Neural crest cell (in vitro differentiated cells): ENCODE data around the gene HDHD3. TPM values are rescaled to one million over a fixed set of nuclear protein-coding genes. Genes with fewer than 3 reads are reported as not detected.
A peak's percentile ranks its signal among the peaks of the same experiment; 100 is the strongest.

Experiments used
- DNase-seq: peaks from one replicate; pipeline ENCODE4 v3.0.0; 2021; ENCODE audit warnings: low read depth, mixed read lengths, low spot score
- H3K27ac Mint-ChIP-seq: one replicate; pipeline ENCODE4 v1.8.0; 2021; ENCODE audit warnings: mild to moderate bottlenecking, mixed read lengths; ENCODE audit not compliant: unreplicated experiment
- H3K27me3 Mint-ChIP-seq: 2 replicates; pipeline ENCODE4 v1.8.0; 2021; ENCODE audit warnings: low read depth, mild to moderate bottlenecking, mixed read lengths
- H3K36me3 Mint-ChIP-seq: 2 replicates; pipeline ENCODE4 v1.8.0; 2021; ENCODE audit warnings: low read depth, mild to moderate bottlenecking, mixed read lengths
- H3K4me1 Mint-ChIP-seq: 2 replicates; pipeline ENCODE4 v1.8.0; 2021; ENCODE audit warnings: mixed read lengths
- H3K4me3 Mint-ChIP-seq: one replicate; pipeline ENCODE4 v1.8.0; 2021; ENCODE audit warnings: mild to moderate bottlenecking, mixed read lengths
- H3K9me3 Mint-ChIP-seq: 2 replicates; pipeline ENCODE4 v1.8.0; 2021; ENCODE audit warnings: mixed read lengths
- total RNA-seq: library from RNA; stranded (reverse); gene quantifications from 2 replicates; pipeline ENCODE4 v1.2.1, GENCODE V29; 2021
- TF ChIP-seq, protein P1 (sequence below): fragments of 200-600 bp; sonication (generic); conservative IDR thresholded peaks from 2 replicates; pipeline ENCODE4 v1.5.0; 2021; ENCODE audit warnings: antibody characterized with exemption, mild to moderate bottlenecking

HDHD3 gene
- total RNA-seq, 1 donor from 2014 or later: 13.4 TPM

DNA sequence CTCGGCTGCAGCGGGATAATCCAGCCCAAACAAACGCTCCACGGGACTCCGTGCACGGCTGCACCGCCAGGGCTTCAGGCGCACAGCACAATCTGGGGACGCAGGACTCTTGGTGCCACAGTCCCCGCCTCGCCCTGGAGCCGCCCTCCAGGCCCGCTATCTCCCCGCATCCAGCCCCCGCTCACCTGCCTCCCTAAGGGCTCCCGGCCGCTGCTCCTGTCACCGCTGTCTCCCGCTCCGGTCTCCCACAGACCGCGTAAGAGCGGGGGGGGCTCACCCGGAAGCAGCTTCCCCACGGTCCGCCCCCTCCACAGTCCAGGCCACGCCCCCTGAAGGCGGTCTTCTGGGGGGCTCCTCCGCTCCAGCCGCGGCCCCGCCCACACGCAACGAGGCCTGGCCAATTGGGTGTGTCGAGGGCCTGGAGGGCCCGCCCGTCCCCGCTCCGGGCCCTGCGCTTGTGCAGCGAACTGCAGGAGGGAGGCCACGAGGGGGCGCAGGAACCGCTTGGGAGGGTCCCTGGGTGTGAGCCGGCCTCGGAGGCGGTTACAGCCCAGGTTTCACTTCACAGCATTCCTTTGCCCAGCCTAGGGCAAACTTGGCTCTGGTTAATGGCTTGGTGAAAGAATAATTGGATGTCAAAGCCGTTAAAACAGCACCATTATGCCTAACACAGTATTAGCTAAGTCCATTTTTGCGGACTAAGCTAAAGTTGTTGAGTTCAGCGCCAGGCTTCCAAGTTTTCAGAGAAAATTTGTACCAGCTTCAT, 24.4 kb upstream of the HDHD3 start, which contains the start of gene ALAD:
ALAD (minus strand) TSS at position 258 of the 766 bp plus-strand sequence. CDS start 7,725 bp downstream, outside the sequence.
- Mint-ChIP-seq H3K9me3 (no peaks in the 10 kb centered on the region), H3K27me3 (no peaks in the 10 kb centered on the region), H3K4me3 (peak within 1 kb of the TSS; percentile 92), H3K36me3 (no peaks in the 10 kb centered on the region), H3K4me1 (peaks cover 18% of the 10 kb centered on the region), H3K27ac (peak within 1 kb of the TSS; percentile 13)
- peak; percentile 100 for DNase-seq
- TF ChIP-seq, protein P1, sequence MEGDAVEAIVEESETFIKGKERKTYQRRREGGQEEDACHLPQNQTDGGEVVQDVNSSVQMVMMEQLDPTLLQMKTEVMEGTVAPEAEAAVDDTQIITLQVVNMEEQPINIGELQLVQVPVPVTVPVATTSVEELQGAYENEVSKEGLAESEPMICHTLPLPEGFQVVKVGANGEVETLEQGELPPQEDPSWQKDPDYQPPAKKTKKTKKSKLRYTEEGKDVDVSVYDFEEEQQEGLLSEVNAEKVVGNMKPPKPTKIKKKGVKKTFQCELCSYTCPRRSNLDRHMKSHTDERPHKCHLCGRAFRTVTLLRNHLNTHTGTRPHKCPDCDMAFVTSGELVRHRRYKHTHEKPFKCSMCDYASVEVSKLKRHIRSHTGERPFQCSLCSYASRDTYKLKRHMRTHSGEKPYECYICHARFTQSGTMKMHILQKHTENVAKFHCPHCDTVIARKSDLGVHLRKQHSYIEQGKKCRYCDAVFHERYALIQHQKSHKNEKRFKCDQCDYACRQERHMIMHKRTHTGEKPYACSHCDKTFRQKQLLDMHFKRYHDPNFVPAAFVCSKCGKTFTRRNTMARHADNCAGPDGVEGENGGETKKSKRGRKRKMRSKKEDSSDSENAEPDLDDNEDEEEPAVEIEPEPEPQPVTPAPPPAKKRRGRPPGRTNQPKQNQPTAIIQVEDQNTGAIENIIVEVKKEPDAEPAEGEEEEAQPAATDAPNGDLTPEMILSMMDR: peak; percentile 98

DNA sequence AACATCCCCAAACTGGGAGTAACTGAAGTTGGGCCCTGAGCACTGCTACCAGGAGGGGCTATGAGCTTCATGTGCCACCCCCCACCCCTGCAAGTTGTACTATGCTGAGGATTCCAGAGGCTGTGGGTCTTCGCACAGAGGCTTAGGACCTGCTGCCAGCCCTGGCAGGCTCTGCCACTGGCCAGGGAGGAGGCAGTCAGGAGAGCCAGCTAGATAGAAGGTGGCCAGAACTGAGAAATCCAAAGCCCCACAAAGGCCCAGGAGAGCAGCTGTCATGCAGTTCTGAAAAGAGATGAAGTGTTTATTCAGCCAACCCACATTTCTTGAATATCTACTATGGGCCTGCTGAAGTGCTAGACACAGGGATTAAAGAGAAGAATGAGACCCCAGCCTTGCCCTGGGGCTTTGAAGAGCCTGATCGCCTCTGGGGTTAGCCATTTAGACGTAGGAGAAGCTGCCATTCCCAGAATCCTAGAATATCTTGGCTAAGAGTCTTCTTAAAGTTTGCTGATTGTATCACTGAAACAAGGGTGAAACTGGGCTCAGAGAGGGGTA, 22.9 kb upstream of the HDHD3 start:
- H3K27ac Mint-ChIP-seq: no peak overlapping the region

DNA sequence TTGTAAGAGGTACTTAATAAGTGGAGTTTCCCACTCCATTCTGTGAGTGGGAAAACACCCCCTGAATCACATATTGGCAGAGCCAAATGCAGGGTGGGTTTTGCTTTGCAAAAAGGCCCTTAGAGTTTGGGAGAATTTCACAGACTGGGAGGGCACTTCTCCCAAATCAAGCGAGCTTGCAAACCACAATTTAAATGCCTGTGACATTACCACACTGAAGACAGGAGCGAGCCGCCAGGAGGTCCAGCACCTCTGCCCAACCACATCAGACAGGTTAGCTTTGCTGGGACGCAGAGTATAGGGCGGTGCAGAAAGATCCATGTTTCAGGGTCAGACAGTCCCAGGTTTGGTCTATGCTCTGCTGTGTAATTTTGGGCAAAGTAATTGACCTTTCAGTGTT, 22.0 kb upstream of the HDHD3 start:
- TF ChIP-seq, protein P1: no peak
- peak overlapping the region; percentile 92 for H3K4me3 Mint-ChIP-seq
- H3K9me3 Mint-ChIP-seq: no peaks in the 10 kb centered on the region
- H3K27me3 Mint-ChIP-seq: no peaks in the 10 kb centered on the region
- H3K36me3 Mint-ChIP-seq: peaks cover 3% of the 10 kb centered on the region
- peaks cover 18% of the 10 kb centered on the region for H3K4me1 Mint-ChIP-seq
- H3K27ac Mint-ChIP-seq: no peak overlapping the region
- no peak for DNase-seq

More for the DNA sequence above, 22.9 kb upstream of the HDHD3 start:
- TF ChIP-seq, protein P1: no peak
- Mint-ChIP-seq H3K4me3 (peak overlapping the region; percentile 92), H3K9me3 (no peaks in the 10 kb centered on the region), H3K4me1 (peaks cover 18% of the 10 kb centered on the region), H3K27me3 (no peaks in the 10 kb centered on the region), H3K36me3 (peaks cover 3% of the 10 kb centered on the region)
- no peak for DNase-seq

DNA sequence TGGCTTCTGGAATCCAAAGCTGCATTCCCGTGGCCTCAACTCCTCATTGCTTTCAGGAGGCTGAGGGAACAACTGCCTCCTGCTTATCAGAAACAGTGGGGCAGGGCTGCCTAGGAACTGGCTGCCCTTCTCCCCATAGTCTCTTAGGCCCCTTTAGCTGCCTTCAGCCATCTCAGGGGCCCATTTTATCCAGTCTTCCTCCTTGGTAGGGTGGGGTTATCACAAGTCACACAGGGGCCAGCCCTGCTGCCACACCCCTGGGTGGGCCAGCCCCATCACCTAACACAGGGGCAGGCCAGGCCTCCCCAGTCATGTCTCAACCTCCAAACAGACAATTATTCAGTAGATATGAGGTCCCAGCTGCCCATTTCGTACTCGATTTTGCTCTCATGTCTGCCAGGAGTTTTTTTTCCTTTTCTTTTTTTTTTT, 20.4 kb upstream of the HDHD3 start:
- TF ChIP-seq, protein P1: no peak
- no peak for DNase-seq
- Mint-ChIP-seq H3K4me3 (no peak overlapping the region), H3K9me3 (no peaks in the 10 kb centered on the region), H3K27ac (no peak overlapping the region), H3K27me3 (no peaks in the 10 kb centered on the region), H3K36me3 (peaks cover 7% of the 10 kb centered on the region), H3K4me1 (peaks cover 18% of the 10 kb centered on the region)

DNA sequence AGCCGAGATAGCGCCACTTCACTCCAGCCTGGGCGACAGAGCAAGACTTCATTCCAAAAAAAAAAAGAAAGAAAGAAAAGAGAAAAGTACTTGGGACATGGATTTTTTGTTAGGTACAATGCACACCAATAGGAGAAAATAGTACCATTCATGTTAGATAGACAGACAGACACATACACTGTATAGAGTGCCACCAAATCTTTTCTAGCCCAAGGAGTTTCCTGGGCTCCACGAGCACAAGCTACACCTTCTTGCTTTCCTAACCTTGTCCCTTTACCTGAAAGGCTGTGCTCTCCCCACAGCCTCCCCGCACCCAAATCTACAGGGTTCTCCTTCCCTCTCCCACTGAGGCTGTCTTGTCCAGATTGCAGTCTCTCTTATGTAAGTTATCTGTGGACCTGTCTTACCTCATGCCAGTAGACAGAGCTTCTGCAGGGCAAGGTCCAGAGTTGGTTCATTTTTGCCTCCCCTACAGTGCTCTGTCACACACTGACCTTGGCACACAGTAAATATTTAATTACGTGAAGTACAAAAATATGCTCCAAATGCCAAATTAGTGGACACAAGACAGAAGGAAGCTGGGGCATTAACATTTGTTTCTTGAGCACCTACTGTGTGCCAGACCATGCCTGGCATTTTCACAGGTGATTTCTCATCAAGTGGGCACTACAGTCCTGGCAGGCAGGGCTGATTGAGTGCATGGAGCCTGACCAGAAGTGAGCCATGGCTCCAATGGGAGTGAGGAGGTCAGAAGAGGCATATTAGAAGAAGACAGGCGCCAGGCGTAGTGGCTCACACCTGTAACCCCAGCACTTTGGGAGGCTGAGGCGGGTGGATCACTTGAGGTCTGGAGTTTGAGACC, 18.4 kb upstream of the HDHD3 start:
- TF ChIP-seq, protein P1: no peak
- H3K4me3 Mint-ChIP-seq: no peak overlapping the region
- no peaks in the 10 kb centered on the region for H3K9me3 Mint-ChIP-seq
- peaks cover 11% of the 10 kb centered on the region for H3K4me1 Mint-ChIP-seq
- no peaks in the 10 kb centered on the region for H3K27me3 Mint-ChIP-seq
- DNase-seq: no peak
- no peak overlapping the region for H3K27ac Mint-ChIP-seq
- H3K36me3 Mint-ChIP-seq: peaks cover 7% of the 10 kb centered on the region
